GM21825 (cell line): ENCODE measurements around the gene UCHL5.

Experiments used
- ATAC-seq: cut with Tn5 transposase; IDR thresholded peaks from one replicate; pipeline ENCODE4 v1.9.1; 2021; ENCODE audit warnings: mild to moderate bottlenecking, moderate library complexity; ENCODE audit not compliant: unreplicated experiment

UCHL5 gene

GRCh38 chr1:192969091-192969490 is 90.1 kb downstream of the UCHL5 start:
- ATAC-seq, result no peak

GRCh38 chr1:192968323-192968722 is 90.8 kb downstream of the UCHL5 start:
- ATAC-seq, result no peak

GRCh38 chr1:192967901-192968300 is 91.3 kb downstream of the UCHL5 start:
- ATAC-seq, result no peak

- ATAC-seq, result no peak
Measured at GRCh38 chr1:192967211-192967877, 91.8 kb downstream of the UCHL5 start.

- no peak for ATAC-seq
Measured at GRCh38 chr1:192966073-192966472, 93.1 kb downstream of the UCHL5 start.

GRCh38 chr1:192962901-192963300 is 96.3 kb downstream of the UCHL5 start:
- ATAC-seq, result no peak
